Embryonic facial prominence (tissue), 1 donor: ENCODE results near the gene RNPS1.

Experiments used
- DNase-seq: peaks from one replicate; pipeline ENCODE4 v3.0.0-alpha.2; 2016; ENCODE audit errors: extremely low spot score

The RNPS1 gene

DNA sequence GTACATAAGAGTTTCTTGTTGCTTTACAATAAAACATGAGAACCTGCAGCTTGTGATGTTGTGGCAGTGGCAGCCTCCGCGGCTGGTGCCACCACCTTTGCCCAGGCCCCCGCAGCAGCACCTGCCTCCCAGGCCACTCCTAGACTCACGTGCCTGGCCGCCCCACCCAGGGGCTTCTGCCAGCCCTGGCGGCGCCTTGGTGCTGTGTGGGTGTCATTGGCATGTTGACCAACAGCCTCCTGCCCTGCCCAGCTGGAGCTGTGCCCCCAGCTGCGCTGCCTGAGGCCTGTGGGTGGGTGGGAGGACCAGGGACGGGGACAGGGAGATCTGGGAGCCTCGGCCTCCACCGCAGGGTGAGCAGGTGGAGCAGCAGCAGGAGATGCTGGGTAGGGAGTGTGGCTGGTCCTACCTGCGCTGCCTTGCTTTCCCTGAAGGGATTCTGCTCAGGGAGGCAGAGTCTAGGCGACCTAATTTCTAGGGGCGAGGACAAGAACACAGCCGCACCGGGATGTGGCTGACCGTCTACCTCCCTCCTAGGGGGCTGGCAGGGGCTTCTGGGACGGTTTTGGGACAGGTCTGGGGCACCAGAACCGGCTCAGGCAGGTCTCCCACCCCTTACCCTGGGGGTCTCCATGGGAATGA, 32.1 kb downstream of the RNPS1 start:
- no peak for DNase-seq

GRCh38 chr16:2235234-2235651, 32.7 kb downstream of the RNPS1 start:
- DNase-seq = no peak

GRCh38 chr16:2234813-2235170, 33.1 kb downstream of the RNPS1 start:
- DNase-seq = no peak

GRCh38 chr16:2233872-2234812, 33.8 kb downstream of the RNPS1 start:
- no peak for DNase-seq

DNA sequence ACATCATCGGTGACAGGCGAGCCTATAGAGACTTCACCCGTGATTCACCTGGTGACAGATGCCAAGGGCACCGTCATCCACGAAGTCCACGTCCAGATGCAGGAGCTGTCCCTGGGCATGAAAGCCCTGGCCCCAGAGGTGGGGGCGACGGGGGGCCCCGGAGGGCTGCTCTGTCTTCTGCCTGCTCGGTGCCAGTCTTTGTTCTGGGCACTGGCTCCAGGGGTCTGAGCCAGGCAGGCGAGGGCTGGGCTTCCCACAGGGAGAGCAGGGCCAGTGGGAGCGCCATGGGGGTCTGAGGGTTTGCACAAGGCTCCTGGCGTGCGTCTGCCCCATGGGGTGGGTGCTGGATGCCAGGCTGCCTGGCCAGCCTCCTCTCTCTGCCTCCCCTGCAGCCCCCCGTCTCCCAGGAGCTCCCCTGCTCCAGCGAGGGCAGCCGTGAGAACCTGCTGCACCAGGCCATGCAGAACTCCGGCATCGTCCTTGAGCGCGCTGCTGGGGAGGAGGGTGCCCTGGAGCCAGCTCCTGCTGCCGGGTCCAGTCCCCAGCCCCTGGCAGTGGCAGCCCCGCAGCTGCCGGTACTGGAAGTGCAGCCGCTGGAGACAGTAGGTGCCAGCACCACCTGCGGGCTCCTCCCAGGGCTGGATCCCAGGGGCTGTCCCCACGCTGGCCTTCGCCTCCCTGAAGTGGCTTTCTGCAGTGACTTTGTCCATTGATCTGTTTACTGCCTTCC, 34.7 kb downstream of the RNPS1 start:
- DNase-seq = no peak

GRCh38 chr16:2232094-2232990, 35.6 kb downstream of the RNPS1 start:
- no peak for DNase-seq

DNA sequence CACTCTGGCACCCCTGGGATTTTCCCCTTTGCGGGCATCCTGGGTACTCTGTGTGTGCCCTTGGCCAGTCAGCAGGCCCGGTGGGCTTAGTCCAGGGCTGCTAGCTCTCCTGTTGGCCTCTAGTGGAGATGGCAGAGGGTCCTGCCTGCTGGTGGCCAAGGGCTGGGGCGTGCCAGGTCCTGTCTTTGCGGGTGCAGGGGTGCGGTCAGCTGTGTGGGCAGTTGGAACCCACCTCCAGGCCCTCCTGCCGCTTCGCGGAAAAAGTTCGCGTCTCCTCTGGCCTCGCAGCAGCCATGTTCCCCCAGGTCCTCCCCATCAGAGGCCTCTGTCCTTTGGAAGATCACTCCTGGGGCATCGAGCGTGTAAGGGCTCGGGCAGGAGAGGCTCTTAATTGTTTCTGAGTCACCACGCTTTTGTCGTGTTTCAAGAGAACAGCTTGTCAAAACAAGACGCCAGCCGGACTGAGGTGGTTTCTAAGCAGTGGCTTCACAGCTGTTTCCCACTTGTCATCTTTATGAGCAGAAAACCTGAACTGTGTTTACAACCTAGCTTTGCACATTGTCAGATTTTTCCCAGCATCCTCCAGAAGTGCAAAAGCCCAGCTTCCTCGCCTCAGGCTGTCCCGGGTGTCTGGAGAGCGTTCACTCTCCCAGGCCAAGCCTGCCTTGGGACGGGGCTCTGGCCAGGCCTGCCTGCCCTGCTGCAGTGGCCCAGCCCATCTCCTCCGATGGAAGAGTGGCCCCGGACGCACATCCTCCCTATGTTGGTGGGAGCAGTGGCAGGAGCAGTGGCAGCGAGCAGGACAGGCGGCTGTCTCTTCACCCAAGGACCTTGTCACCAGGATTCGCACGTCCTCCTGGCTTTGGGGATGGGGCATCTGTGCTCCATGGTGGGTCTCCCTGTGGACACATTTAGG, 36.7 kb downstream of the RNPS1 start:
- DNase-seq = no peak

DNA sequence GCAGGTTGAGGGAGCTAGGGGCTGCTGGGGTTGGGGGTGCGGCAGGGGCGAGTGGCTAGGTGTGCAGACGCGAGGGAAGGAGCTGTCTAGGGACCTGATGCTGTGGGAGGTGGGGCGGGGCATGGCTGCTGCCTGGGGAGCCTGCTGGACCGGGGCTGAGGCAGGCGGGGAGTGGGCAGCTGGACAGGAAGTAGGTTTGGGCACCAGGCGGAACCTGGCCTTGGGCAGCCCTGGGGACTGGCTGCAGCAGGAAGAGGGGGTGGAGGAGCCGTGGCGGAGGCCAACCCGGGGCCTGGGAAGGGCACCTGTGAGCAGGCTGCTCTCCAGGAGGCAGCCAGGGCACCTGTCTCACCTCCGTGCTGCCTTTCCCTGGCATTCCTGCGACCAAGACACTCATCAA, 37.5 kb downstream of the RNPS1 start:
- DNase-seq = no peak

DNA sequence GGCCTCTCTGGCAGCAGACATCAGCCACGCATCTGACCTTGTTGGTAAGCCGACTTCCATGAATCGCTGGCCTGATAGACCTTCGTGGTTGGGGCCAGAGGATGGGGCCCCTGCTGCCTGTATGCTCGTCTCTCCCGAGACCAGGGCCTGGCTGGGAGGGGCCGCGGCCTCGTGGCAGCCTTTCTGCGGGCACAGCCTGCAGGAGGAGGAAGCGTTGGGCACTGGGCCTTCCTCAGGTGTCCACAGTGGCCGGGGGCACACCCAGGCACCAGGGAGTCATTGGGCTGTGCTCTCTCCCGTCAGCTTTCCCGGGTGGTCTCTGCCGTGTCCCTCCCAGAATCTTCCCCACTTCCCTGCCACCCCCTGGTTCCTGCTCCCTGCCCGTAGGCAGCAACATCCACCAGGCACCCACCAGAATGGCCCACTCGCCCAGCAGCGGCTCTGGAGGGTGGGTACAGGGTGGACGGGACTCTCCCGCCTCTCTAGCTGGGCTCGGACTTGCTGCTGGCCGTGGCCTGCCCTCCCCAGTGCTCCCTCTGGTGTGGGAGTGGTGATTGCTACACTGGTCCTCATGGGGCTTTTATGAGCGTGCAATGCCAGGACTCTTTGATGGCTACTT, 38.2 kb downstream of the RNPS1 start:
- DNase-seq = no peak

DNA sequence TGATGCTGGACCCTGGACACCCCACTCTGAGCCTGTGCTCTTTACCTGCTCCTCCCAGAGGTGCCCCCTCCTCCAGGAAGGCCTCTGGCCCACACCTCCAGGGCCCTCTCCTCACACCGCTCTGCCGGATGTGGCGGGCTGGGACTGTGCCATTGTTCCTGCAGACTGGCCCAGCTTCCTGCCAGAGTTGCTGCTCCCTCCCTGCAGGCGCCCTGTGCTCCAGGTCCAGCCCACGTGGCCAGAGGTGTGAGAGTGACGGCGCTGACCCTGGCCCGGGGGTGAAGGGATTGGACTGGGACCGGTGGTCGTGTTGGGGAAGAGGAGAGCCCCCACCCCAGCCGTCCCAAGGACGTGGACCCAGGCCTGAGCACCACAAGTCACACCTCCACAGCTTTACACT, 38.8 kb downstream of the RNPS1 start:
- DNase-seq = no peak

DNA sequence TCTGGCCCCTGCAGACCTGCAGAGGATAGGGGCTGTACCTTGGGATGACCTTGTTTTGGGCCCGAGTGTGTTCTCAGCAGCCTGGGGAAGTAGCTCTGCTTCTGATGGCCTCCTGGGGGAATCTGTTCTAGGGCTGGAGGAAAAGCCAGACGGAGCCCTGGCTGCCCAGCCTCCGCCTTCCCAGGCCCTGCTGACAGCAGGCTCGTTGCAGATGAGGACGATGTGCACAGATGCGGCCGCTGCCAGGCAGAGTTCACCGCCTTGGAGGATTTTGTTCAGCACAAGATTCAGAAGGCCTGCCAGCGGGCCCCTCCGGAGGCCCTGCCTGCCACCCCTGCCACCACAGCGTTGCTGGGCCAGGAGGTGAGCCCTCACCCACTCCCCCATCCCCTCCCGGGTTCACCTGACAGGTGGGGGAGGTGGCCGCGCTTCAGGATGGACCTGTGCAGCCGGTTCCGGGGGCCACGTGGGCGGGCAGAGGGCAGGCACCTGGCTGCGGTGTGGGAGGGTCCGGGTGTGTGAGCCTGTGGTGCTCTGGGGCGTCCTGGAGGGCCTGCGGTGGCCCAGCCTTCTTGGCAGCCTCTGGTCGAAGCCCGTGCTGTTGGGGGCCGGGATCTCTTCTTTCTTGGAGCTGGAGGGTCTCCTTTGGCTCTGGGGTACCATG, 39.6 kb downstream of the RNPS1 start:
- no peak for DNase-seq

GRCh38 chr16:2226918-2227317, 41.0 kb downstream of the RNPS1 start:
- DNase-seq = no peak

DNA sequence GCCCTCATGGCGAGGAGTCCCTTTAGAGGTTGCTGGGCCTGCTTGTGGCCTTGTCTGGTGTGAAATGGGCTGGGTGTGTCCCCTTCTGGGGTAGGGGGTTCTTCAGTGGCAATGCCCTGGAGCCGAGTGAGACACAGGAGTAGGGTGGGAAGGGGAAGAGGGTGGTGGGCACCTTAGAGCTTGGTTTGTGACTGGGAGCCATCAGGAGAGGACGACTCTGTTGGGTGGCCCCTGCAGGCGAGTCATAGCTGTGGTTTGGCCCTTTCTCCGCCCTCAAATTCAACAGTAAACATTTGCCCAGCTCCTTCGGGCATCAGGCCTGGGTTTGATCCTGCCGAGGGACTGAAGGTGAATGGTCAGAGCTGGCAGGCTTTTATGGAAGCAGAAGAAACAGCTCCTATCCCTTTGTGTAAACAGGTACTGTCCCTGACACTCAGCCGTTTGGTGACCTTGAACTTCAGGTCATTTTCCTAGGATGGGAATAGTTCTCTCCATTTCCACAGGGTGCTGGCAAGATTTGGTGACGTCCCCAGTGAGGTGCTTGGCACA, 41.6 kb downstream of the RNPS1 start:
- no peak for DNase-seq

DNA sequence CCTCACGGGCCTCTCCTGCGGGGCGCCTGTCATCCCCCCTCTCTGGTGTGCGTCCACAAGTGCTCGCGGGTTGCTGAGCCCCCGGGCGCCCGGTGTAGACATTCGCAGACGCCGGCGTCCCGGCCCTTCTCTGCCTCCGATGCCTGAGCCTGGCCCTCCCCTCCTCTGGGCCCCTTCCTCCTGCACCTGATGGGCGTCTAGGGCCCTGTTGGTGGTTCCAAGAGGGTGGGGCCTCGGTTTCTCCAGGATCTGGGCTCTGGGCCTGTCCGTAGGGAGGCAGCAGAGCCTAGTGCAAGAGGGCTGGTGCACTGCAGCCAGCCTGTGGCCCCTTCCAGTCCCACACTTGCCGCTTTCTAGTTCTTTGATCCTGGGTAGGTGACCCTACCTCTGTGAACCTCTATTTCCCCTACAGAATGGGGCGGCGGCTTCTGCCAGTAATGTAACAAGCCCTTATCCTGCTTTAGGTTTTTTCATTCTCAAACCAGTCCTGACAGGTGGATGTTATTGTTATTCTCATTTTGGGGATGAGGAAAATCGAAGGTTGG, 43.9 kb downstream of the RNPS1 start:
- DNase-seq = no peak

DNA sequence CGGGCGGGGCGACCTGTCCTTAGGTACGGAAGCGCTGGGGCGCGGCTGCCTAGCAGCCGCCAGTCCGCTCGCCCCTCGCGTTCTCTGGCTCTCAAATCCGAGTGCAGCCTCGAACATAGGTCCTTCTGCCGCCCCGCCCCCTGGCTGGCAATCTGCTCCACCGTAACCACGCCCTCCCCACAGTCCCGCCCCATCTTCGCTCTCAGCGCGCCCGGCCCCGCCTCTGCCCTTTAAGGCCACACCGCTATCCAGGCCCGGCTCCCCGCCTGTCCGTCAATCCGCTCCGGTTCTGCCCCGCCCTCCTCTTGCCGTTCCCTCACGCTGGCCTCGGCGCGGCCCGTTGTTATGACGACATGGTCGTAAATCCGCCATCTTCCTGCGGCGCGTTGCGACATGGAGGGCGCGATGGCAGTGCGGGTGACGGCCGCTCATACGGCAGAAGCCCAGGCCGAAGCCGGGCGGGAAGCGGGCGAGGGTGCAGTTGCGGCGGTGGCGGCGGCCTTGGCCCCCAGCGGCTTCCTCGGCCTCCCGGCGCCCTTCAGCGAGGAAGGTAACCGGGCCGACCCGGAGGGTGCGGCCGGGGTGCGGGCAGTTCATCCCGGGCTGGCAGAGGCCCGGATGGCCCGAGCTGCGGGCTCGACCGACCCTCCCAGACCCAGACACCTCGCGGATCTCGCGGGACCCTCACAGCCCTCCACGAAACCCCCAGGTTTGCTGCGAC, 44.5 kb downstream of the RNPS1 start, which contains the start of gene E4F1:
E4F1 (plus strand) TSS at position 371 of the 721 bp plus-strand sequence; CDS start at position 394, 23 bp downstream.
- DNase-seq = peak; percentile 98

DNA sequence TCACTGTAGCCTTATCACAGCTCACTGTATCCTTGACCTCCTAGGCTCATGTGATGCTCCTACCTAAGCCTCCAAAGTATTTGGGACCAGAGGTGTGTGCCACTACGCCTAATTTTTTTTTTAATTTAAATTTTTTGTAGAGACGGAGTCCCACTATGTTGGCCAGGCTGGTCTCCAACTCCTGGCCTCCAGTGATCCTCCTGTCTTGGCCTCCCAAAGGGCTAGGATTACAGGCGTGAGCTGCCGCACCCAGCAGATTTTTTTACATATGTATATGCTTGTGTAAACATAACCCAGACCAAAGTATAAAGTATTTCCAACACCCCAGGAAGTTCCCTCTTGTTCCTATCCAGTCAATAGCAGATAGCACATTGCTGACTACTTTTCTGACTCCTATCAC, 51.6 kb downstream of the RNPS1 start:
- DNase-seq = no peak

- DNase-seq = no peak
Observed at GRCh38 chr16:2214719-2214968, 53.3 kb downstream of the RNPS1 start, which contains the start of gene PGP. Gene PGP (minus strand): TSS chr16:2214840. CDS start chr16:2214777, 63 bp downstream.
